Activated CD8-positive, alpha-beta memory T cell treated with anti-CD3 and anti-CD28 coated beads, Interleukin-2, amount 50 U/mL, for 4 hours (primary cell): Measurements from ENCODE around the gene TIMP3.
"Not testable (repeated sequence)": the region's sequence is repeated elsewhere in the genome, so short reads cannot be mapped to it uniquely, and the experiment has no call there.

Experiments used
- DNase-seq: peaks from one replicate; pipeline ENCODE4 v3.0.0-alpha.2; 2020

The TIMP3 gene

GRCh38 chr22:32801537-32802236 lies at the start of gene TIMP3:
TIMP3 (plus strand) TSS chr22:32801705; CDS start chr22:32802002, 297 bp downstream.
- DNase-seq, result no peak

GRCh38 chr22:32752326-32752725 lies 49.2 kb upstream of the TIMP3 start:
- no peak for DNase-seq

- DNase-seq, result no peak
Measured at GRCh38 chr22:32752816-32753520, 48.5 kb upstream of the TIMP3 start.

- no peak for DNase-seq
Measured at GRCh38 chr22:32753591-32753990, 47.9 kb upstream of the TIMP3 start.

GRCh38 chr22:32754413-32755041 lies 47.0 kb upstream of the TIMP3 start:
- DNase-seq, result no peak

GRCh38 chr22:32757086-32757762 lies 44.3 kb upstream of the TIMP3 start:
- DNase-seq, result not testable (repeated sequence)

GRCh38 chr22:32758866-32759385 lies 42.6 kb upstream of the TIMP3 start:
- no peak for DNase-seq

- no peak for DNase-seq
Measured at GRCh38 chr22:32760396-32760795, 41.1 kb upstream of the TIMP3 start.

GRCh38 chr22:32760815-32761214 lies 40.7 kb upstream of the TIMP3 start:
- DNase-seq, result no peak

- DNase-seq, result no peak
Measured at GRCh38 chr22:32761251-32761903, 40.1 kb upstream of the TIMP3 start.

- DNase-seq, result no peak
Measured at GRCh38 chr22:32764330-32765131, 37.0 kb upstream of the TIMP3 start.

- no peak for DNase-seq
Measured at GRCh38 chr22:32765132-32765618, 36.3 kb upstream of the TIMP3 start.

GRCh38 chr22:32771756-32772155 lies 29.7 kb upstream of the TIMP3 start:
- DNase-seq, result no peak

GRCh38 chr22:32775957-32776356 lies 25.5 kb upstream of the TIMP3 start:
- DNase-seq, result no peak

- no peak for DNase-seq
Measured at GRCh38 chr22:32776397-32776796, 25.1 kb upstream of the TIMP3 start.

- no peak for DNase-seq
Measured at GRCh38 chr22:32776802-32777201, 24.7 kb upstream of the TIMP3 start.

GRCh38 chr22:32777987-32778386 lies 23.5 kb upstream of the TIMP3 start:
- no peak for DNase-seq

- no peak for DNase-seq
Measured at GRCh38 chr22:32780726-32781310, 20.7 kb upstream of the TIMP3 start.

GRCh38 chr22:32781695-32782094 lies 19.8 kb upstream of the TIMP3 start:
- no peak for DNase-seq

- DNase-seq, result no peak
Measured at GRCh38 chr22:32785321-32786026, 16.0 kb upstream of the TIMP3 start.

GRCh38 chr22:32786027-32786418 lies 15.5 kb upstream of the TIMP3 start:
- DNase-seq, result no peak
